GM21529 (cell line): ENCODE results near the gene TMEM190.

Experiments
- ATAC-seq: cut with Tn5 transposase; IDR thresholded peaks from one replicate; pipeline ENCODE4 v1.9.1; 2021; ENCODE audit not compliant: unreplicated experiment

TMEM190 gene

GRCh38 chr19:55350620-55351315 is 25.9 kb upstream of the TMEM190 start:
- no peak for ATAC-seq

- no peak for ATAC-seq
Observed at GRCh38 chr19:55352040-55352439, 24.6 kb upstream of the TMEM190 start.

- ATAC-seq = no peak
Observed at GRCh38 chr19:55352549-55353145, 24.0 kb upstream of the TMEM190 start.

- no peak for ATAC-seq
Observed at GRCh38 chr19:55353356-55353802, 23.2 kb upstream of the TMEM190 start.

GRCh38 chr19:55353803-55354697 is 22.6 kb upstream of the TMEM190 start:
- ATAC-seq = no peak

- no peak for ATAC-seq
Observed at GRCh38 chr19:55354698-55355212, 21.9 kb upstream of the TMEM190 start, which contains the start of gene COX6B2. Gene COX6B2, minus strand, starts transcription at chr19:55354719. Its CDS starts 198 bp downstream, at chr19:55354521.

- ATAC-seq = no peak
Observed at GRCh38 chr19:55355213-55355821, 21.3 kb upstream of the TMEM190 start.

- no peak for ATAC-seq
Observed at GRCh38 chr19:55358493-55358892, 18.1 kb upstream of the TMEM190 start.

- no peak for ATAC-seq
Observed at GRCh38 chr19:55358943-55359908, 17.4 kb upstream of the TMEM190 start.

- no peak for ATAC-seq
Observed at GRCh38 chr19:55360902-55361301, 15.7 kb upstream of the TMEM190 start.

- no peak for ATAC-seq
Observed at GRCh38 chr19:55362174-55362989, 14.2 kb upstream of the TMEM190 start.

- ATAC-seq = no peak
Observed at GRCh38 chr19:55362990-55363716, 13.5 kb upstream of the TMEM190 start, which contains the start of gene GARIN5B. Gene GARIN5B, minus strand, starts transcription at chr19:55363260. Its CDS starts 194 bp downstream, at chr19:55363066.

GRCh38 chr19:55365245-55365644 is 11.4 kb upstream of the TMEM190 start:
- ATAC-seq = no peak

- ATAC-seq = no peak
Observed at GRCh38 chr19:55365964-55366363, 10.7 kb upstream of the TMEM190 start.

- ATAC-seq = no peak
Observed at GRCh38 chr19:55366790-55367189, 9.8 kb upstream of the TMEM190 start.

GRCh38 chr19:55368106-55368505 is 8.5 kb upstream of the TMEM190 start:
- ATAC-seq = no peak

- ATAC-seq = no peak
Observed at GRCh38 chr19:55368701-55369563, 7.7 kb upstream of the TMEM190 start.
